Measurements from ENCODE around the gene AREL1. TPM values are rescaled to one million over a fixed set of nuclear protein-coding genes. Genes with fewer than 3 reads are reported as not detected.

AREL1 gene
- total and polyA plus RNA-seq, 8 donors = 7.6 to 20.9 (median 12.8) TPM

GRCh38 chr14:74711651-74712050 lies 1.2 kb downstream of the AREL1 start:
- Histone ChIP-seq H3K36me3 (peaks cover 0 to 6% (median 0%) of the 10 kb centered on the region in 3 donors), H3K27ac (no peak overlapping the region), H3K9me3 (no peaks in the 10 kb centered on the region), H3K27me3 (no peaks in the 10 kb centered on the region), H3K4me3 (peak overlapping the region in 1 of 4 donors; percentile 59), H3K4me1 (peaks cover 0 to 14% (median 0%) of the 10 kb centered on the region in 3 donors)
- FAIRE-seq = no peak
- no peak for TF ChIP-seq CTCF (IDR thresholded peaks at IDR 0.05)
- intact Hi-C loops (cut with DNase I) = no loop called here
- 39 to 42% methylated on average over 5 of the region's 5 CpGs for WGBS, 2 donors
- ATAC-seq = no peak
- DNase-seq = no peak

- H3K36me3 ChIP-seq = peaks cover 0 to 4% (median 0%) of the 10 kb centered on the region in 3 donors
- H3K4me1 ChIP-seq = peaks cover 0 to 14% (median 0%) of the 10 kb centered on the region in 3 donors
- intact Hi-C loops (cut with DNase I) = no loop called here
- 100% methylated on average over 1 of the region's 1 CpG for WGBS, 2 donors
- H3K27me3 ChIP-seq = no peaks in the 10 kb centered on the region
- H3K9me3 ChIP-seq = no peaks in the 10 kb centered on the region
- ATAC-seq = no peak
- no peak for DNase-seq
- no peak overlapping the region for H3K4me3 ChIP-seq
- no peak for FAIRE-seq
- no peak for TF ChIP-seq CTCF (IDR thresholded peaks at IDR 0.05)
- no peak overlapping the region for H3K27ac ChIP-seq
Measured at GRCh38 chr14:74710480-74710879, 2.4 kb downstream of the AREL1 start.

GRCh38 chr14:74705613-74706500 lies 7.0 kb downstream of the AREL1 start:
- TF ChIP-seq CTCF (IDR thresholded peaks at IDR 0.05) = no peak
- H3K27ac ChIP-seq = no peak overlapping the region
- no peak overlapping the region for H3K4me3 ChIP-seq
- H3K27me3 ChIP-seq = no peaks in the 10 kb centered on the region
- 69 to 74% methylated on average over 5 of the region's 5 CpGs for WGBS, 2 donors
- FAIRE-seq = no peak
- ATAC-seq = no peak
- no peak for DNase-seq
- H3K36me3 ChIP-seq = no peaks in the 10 kb centered on the region
- intact Hi-C loops (cut with DNase I) = no loop called here
- H3K4me1 ChIP-seq = no peaks in the 10 kb centered on the region
- H3K9me3 ChIP-seq = no peaks in the 10 kb centered on the region

- H3K36me3 ChIP-seq = no peaks in the 10 kb centered on the region
- no peaks in the 10 kb centered on the region for H3K27me3 ChIP-seq
- ATAC-seq = no peak
- no peak for TF ChIP-seq CTCF (IDR thresholded peaks at IDR 0.05)
- H3K4me1 ChIP-seq = no peaks in the 10 kb centered on the region
- DNase-seq = no peak
- no peaks in the 10 kb centered on the region for H3K9me3 ChIP-seq
- FAIRE-seq = no peak
- no peak overlapping the region for H3K4me3 ChIP-seq
- WGBS, 2 donors = 24 to 27% methylated on average over 2 of the region's 2 CpGs
- intact Hi-C loops (cut with DNase I) = no loop called here
- no peak overlapping the region for H3K27ac ChIP-seq
Measured at GRCh38 chr14:74704656-74705055, 8.2 kb downstream of the AREL1 start.

GRCh38 chr14:74703043-74703442 lies 9.8 kb downstream of the AREL1 start:
- 95 to 96% methylated on average over 3 of the region's 3 CpGs for WGBS, 2 donors
- H3K4me1 ChIP-seq = no peaks in the 10 kb centered on the region
- intact Hi-C loops (cut with DNase I) = no loop called here
- no peak overlapping the region for H3K4me3 ChIP-seq
- no peaks in the 10 kb centered on the region for H3K36me3 ChIP-seq
- no peaks in the 10 kb centered on the region for H3K9me3 ChIP-seq
- ATAC-seq = no peak
- no peaks in the 10 kb centered on the region for H3K27me3 ChIP-seq
- no peak overlapping the region for H3K27ac ChIP-seq
- FAIRE-seq = no peak
- no peak for DNase-seq
- no peak for TF ChIP-seq CTCF (IDR thresholded peaks at IDR 0.05)

Measured in pancreas (tissue), 10 donors.